Fibroblast of skin of right biceps (primary cell): Measurements from ENCODE around the gene NAALADL1.
"Not testable (repeated sequence)": the region's sequence is repeated elsewhere in the genome, so short reads cannot be mapped to it uniquely, and the experiment has no call there.

ENCODE experiments used
- DNase-seq: peaks from one replicate; pipeline ENCODE4 v3.0.0-alpha.2; 2013

NAALADL1 gene

DNA sequence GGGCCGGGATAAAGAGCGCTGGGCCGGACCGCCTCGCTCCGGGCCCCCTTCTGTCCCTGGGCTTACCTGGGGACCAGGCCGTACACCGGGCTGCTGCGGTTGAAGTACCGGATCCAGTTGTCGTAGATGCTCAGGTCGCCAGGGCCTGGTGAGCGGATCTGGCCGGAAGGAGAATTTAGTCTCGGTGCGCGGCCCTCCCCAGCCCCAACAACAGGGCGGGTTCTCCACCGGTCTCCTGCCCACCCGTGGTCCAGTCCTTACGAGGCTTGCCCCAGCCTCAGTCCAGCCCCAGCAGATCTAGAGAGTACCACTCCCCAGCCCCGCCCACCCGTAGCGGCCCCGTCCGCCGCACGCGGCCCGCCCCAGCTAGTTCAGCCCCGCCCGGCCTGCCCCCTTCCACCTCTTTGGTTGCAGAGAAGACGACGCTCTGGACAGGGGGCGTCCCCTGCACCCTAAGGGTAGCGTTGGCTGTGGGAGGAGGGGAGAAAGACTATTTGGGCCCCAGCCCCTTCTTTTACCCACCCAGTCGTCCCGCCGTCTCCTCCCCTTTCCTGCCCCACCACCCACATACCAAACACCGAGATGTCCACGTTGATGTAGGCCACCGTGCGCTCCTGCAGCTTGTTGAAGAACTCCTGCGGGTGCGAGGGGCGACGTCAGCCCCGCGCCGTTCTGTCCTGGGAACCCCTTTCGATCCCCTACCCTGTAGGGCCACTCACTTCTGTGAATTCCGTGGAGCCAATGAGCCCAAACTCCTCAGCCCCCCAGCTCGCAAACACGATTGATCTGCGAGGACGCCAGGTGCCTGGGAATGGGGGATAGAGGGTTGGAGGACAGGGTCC is 10.6 kb downstream of the NAALADL1 start:
- peak; percentile 21 for DNase-seq

- DNase-seq, result no peak
Measured at GRCh38 chr11:65045728-65046127, 12.6 kb downstream of the NAALADL1 start.

GRCh38 chr11:65045061-65045460 is 13.3 kb downstream of the NAALADL1 start:
- no peak for DNase-seq

DNA sequence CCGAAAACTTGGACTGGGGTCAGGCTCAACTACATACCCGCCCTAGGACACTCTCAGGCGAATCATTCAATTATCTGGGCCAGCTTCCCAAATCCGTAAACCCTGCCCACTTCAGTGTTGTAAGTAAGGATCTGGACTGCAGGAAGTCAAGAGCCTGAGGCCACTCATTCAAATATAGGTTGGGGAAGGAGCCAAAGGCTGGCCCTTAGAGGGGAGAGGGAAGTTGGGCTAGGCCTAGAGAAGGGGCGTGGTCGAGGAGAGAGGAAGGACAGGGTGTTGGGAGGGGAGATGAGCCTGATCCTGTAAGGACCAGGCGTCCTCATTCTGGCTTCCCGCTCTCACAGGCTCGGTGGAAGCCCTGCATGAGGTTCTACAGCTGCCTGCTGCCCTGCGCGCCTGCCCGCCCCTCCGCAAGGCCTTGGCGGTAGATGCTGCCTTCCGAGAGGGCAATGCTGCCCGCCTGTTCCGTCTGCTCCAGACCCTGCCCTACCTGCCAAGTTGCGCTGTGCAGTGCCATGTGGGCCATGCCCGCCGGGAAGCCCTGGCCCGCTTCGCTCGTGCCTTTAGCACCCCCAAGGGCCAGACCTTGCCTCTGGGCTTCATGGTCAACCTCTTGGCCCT is 14.4 kb downstream of the NAALADL1 start:
- DNase-seq, result peak; percentile 30

DNA sequence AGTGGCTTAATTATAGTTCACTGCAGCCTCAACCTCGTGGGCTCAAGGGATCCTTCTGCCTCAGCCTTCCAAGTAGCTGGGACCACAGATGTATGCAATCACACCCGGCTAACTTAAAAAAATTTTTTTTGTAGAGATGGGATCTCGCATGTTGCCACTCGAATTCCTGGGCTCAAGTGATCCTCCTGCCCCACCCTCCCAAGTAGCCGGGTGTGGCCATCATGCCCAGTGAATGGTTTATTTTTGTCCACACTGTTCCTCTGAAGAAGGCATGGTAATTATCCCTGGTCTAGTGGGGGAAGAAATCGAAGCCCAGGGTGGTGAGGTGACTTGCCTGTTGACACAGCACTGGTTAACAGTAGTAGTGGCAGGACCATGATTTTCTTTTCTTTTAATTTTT is 15.5 kb downstream of the NAALADL1 start:
- DNase-seq, result no peak

DNA sequence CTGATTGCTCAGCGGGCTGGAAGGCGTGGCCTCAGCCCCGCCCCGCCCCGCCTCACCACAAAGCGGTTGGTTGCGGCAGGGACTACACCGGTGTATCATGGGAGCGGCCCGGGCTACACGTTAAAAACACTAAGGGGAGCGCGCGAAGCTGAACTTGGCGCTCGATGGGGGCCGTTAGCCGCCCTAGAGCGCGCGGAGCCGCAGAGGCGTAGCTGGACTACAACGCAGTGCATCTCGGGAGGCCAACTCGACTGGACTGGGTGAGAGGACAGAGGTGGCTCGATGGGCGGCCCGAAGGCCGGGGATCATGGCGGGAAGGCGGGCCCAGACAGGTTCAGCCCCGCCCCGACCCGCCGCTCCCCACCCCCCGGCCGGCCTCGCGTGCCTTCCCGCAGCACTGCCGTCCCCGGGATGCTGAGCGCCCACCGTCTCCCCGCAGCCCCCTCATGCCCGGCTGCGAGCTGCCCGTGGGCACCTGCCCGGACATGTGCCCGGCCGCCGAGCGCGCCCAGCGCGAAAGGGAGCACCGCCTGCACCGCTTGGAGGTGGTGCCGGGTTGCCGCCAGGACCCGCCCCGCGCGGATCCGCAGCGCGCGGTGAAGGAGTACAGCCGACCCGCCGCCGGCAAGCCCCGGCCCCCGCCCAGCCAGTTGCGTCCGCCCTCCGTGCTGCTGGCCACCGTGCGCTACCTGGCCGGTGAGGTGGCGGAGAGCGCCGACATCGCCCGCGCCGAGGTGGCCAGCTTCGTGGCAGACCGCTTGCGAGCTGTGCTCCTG is 17.3 kb downstream of the NAALADL1 start, which contains the start of gene SAC3D1:
Gene SAC3D1, plus strand, starts transcription at position 364 of the 776 bp plus-strand sequence. Its CDS starts 83 bp downstream, at position 447.
- DNase-seq, result peak; percentile 97

DNA sequence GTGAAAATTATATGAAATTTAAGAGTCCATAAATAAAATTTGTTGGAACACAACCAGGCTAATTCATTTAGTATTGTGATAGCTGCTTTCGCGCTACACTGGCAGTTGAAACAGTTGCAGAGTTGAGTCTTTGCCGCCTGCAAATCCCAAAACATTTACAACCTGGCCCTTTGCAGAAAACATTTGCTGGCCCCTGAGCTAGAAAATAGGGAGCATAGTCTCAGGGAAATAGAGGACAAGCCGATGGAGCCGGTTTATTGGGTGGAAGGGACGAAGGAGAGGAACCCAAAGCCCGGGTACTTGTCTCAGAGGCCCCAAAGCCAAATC is 17.9 kb downstream of the NAALADL1 start:
- no peak for DNase-seq

GRCh38 chr11:65036931-65037330 is 21.4 kb downstream of the NAALADL1 start:
- no peak for DNase-seq

DNA sequence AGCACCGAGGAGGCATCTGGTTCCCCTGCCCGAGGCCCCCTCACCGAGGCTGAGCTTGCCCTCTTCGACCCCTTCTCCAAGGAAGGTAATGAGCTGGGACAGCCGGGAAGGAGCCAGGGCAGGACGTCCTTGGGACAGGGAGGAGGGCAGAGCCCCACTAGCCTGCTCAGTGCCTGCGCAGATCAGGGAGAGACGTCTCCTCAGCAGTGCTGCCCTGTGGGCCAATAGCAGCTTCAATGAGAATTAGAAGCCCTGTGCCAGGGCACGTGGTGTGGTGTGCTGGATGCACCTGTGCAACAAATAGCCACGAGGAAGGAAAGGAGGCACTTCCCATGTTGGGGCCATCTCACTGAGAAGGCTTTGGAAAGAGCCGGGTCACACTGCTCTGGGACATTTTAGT is 22.8 kb downstream of the NAALADL1 start:
- no peak for DNase-seq

- no peak for DNase-seq
Measured at GRCh38 chr11:65034423-65034822, 23.9 kb downstream of the NAALADL1 start.

GRCh38 chr11:65032216-65032615 is 26.1 kb downstream of the NAALADL1 start:
- no peak for DNase-seq

- DNase-seq, result peak; percentile 97
Measured at GRCh38 chr11:65027213-65028067, 30.9 kb downstream of the NAALADL1 start, which contains the start of gene SNX15. Gene SNX15, plus strand, starts transcription at chr11:65027439. Its CDS starts 99 bp downstream, at chr11:65027538.

GRCh38 chr11:65026810-65027209 is 31.5 kb downstream of the NAALADL1 start:
- no peak for DNase-seq

GRCh38 chr11:65023502-65023901 is 34.9 kb downstream of the NAALADL1 start:
- not testable (repeated sequence) for DNase-seq

DNA sequence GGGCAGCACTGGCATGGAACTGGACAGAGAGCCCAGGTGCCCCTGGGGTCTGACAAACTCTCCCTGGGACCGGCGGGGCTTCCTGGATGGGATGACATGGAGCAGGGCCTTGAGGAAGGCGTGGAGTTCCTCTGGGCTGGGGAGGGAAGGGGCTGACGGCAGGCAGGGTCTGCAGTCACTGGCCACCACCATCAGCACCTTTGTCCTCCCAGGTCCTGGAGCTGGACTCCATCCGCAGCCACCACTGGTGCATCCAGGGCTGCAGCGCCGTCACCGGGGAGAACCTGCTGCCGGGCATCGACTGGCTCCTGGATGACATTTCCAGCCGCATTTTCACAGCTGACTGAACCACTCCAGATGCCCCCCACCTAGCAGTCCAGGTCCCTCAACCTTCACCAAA is 36.8 kb downstream of the NAALADL1 start:
- no peak for DNase-seq

- DNase-seq, result no peak
Measured at GRCh38 chr11:65021003-65021402, 37.4 kb downstream of the NAALADL1 start.

- no peak for DNase-seq
Measured at GRCh38 chr11:65019824-65020223, 38.5 kb downstream of the NAALADL1 start.

DNA sequence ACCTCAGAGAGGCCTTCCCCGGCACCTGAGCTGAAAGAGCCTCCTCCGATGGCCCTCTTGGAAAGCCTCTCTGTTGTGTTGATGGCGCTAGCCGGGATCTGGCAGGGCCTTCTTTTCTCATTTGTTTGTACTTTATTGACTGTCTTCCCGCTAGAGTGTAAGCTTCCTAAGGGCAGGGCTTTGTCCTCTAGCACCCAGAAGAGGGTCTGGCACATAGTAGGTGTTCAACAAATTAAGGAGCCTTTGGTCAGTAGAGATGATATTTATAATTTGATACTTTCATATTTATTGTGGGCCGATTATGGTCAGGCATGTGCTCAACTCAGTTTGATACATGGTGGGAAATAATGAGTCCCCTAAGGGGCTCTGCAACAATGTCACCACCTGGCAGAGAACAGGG is 40.4 kb downstream of the NAALADL1 start:
- DNase-seq, result no peak

- no peak for DNase-seq
Measured at GRCh38 chr11:65016705-65017104, 41.6 kb downstream of the NAALADL1 start.

DNA sequence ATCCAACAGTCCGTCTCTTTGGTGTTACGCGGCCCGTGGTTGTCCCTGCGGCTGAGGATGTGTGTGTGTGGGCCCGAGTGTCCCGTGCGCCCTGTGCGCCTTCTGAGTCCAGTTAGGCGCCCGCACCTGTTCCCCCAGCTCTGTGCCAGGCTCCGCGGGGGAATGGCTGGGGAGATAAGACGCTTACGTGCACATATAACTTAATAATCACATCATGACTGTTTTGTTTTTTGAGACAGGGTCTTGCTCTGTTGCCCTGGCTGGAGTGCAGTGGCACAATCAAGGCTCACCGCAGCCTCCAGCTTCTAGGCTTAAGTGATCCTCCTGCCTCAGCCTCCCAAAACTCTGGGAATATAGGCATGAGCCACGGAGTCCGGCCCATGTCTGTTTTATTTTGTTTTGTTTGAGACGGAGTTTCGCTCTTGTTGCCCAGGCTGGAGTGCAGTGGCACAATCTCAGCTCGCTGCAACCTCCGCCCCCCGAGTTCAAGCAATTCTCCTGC is 43.6 kb downstream of the NAALADL1 start:
- DNase-seq, result no peak

GRCh38 chr11:65013888-65014725 is 44.2 kb downstream of the NAALADL1 start, which contains the start of gene ARL2:
Gene ARL2, plus strand, starts transcription at chr11:65014160. Its CDS starts 48 bp downstream, at chr11:65014208.
- peak; percentile 94 for DNase-seq
